Uterus (tissue), 2 donors: ENCODE data around the gene SENP6.
"Not testable (repeated sequence)": the region's sequence is repeated elsewhere in the genome, so short reads cannot be mapped to it uniquely, and the experiment has no call there.

ENCODE experiments used
- POLR2A ChIP-seq, 2 donors: fragments of 450-650 bp; IDR thresholded peaks; one replicate each; pipeline ENCODE4 v1.6.1; 2016; ENCODE audit warnings: antibody characterized with exemption in 2 of 2, mild to moderate bottlenecking in 1 of 2, moderate library complexity in 1 of 2
- TF ChIP-seq, protein P1 (sequence below), 4 experiments: fragments of 200-600 bp in 2 of 4; fragments of 450-650 bp in 2 of 4; sonication (generic) in 2 of 4; IDR thresholded peaks; one replicate each; pipeline ENCODE4 v1.5.1; 2016 to 2019; ENCODE audit warnings: antibody characterized with exemption in 4 of 4, mild to moderate bottlenecking in 2 of 4, moderate library complexity in 1 of 4

DNA sequence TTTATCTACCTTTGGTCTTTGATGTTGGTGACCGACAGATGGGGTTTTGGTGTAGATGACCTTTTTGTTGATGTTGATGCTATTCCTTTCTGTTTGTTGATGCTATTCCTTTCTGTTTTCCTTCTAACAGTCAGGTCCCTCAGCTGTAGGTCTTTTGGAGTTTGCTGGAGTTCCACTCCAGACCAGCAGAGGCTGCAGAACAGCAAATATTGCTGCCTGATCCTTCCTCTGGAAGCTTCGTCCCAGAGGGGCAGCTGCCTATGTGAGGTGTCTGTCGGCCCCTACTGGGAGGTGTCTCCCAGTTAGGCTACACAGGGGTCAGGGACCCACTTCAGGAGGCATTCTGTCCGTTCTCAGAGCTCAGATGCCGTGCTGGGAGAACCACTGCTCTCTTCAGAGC is 85.9 kb downstream of the SENP6 start:
- TF ChIP-seq, protein P1, sequence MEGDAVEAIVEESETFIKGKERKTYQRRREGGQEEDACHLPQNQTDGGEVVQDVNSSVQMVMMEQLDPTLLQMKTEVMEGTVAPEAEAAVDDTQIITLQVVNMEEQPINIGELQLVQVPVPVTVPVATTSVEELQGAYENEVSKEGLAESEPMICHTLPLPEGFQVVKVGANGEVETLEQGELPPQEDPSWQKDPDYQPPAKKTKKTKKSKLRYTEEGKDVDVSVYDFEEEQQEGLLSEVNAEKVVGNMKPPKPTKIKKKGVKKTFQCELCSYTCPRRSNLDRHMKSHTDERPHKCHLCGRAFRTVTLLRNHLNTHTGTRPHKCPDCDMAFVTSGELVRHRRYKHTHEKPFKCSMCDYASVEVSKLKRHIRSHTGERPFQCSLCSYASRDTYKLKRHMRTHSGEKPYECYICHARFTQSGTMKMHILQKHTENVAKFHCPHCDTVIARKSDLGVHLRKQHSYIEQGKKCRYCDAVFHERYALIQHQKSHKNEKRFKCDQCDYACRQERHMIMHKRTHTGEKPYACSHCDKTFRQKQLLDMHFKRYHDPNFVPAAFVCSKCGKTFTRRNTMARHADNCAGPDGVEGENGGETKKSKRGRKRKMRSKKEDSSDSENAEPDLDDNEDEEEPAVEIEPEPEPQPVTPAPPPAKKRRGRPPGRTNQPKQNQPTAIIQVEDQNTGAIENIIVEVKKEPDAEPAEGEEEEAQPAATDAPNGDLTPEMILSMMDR (IDR thresholded peaks at IDR 0.05): not testable (repeated sequence)
- TF ChIP-seq POLR2A (IDR thresholded peaks at IDR 0.05): not testable (repeated sequence)
